HCT116 (cell line): ENCODE measurements around the gene XPOT. TPM values are rescaled to one million over a fixed set of nuclear protein-coding genes. Genes with fewer than 3 reads are reported as not detected.

Experiments
- ATAC-seq: fragments of 200-7000 bp; cut with Tn5 transposase; 2 replicates; pipeline ENCODE4 v1.9.1; 2020; ENCODE audit warnings: mild to moderate bottlenecking, moderate library complexity
- BruUV-seq: library from RNA; stranded (reverse); fragments of 400-500 nt; replicated peaks from 2 replicates; lab custom pipeline; 2021; lab: Mats Ljungman, UMichigan
- CTCF ChIA-PET: fragments of 300-600 bp; sonication (Branson Sonifier 250); formaldehyde crosslinking; loops from one replicate; lab custom pipeline; 2021; ENCODE audit warnings: antibody characterized with exemption; lab: Charles Lee
- POLR2A ChIA-PET: fragments of 300-600, 350-600 bp; sonication (Branson Sonifier 250); formaldehyde crosslinking; loops from one replicate; lab custom pipeline; 2021; ENCODE audit warnings: antibody characterized with exemption; lab: Charles Lee
- RAD21 ChIA-PET, 2 experiments: fragments of 300-600 bp; sonication (Branson Sonifier 250); formaldehyde crosslinking; loops; one replicate each; lab custom pipeline; 2023; ENCODE audit warnings: low total read pairs in 2 of 2; ENCODE audit not compliant: uncharacterized antibody in 2 of 2, unreplicated experiment in 2 of 2, low non-redundant PET in 1 of 2; lab: Charles Lee
- DNase-seq: peaks from one replicate; pipeline ENCODE4 v3.0.0-alpha.2; 2010; ENCODE audit warnings: low read depth, low spot score
- H2AFZ ChIP-seq: fragments of 200-600 bp; shearing (Covaris generic), sonication (generic); 2 replicates; pipeline ENCODE4 v1.6.1; 2017; ENCODE audit warnings: low read depth, mixed run types, mixed read lengths, antibody characterized with exemption, low read length; ENCODE audit not compliant: poor library complexity, severe bottlenecking
- H3K27ac ChIP-seq: 2 replicates; pipeline ENCODE4 v1.5.1; 2012; ENCODE audit warnings: low read depth, low read length
- H3K27me3 ChIP-seq: fragments of 200-600 bp; sonication (generic); 2 replicates; pipeline ENCODE4 v1.6.1; 2016; ENCODE audit warnings: mixed run types, low read length, mixed read lengths; ENCODE audit not compliant: insufficient read depth
- H3K36me3 ChIP-seq, 2 experiments: fragments of 200-500 bp in 1 of 2; fragments of 200-600 bp in 1 of 2; sonication (Bioruptor generic) in 1 of 2; sonication (generic) in 1 of 2; 2 replicates each; pipeline versions ENCODE4 v1.5.1 to v1.6.1; 2014 to 2016; ENCODE audit warnings: low read length in 2 of 2, inconsistent platforms in 1 of 2, mixed read lengths in 1 of 2, mixed run types in 1 of 2; ENCODE audit not compliant: insufficient read depth in 2 of 2, control insufficient read depth in 1 of 2
- H3K4me1 ChIP-seq, 2 experiments: fragments of 200-600 bp in 1 of 2; sonication (generic) in 1 of 2; 2 replicates each; pipeline versions ENCODE4 v1.5.1 to v1.6.1; 2012 to 2017; ENCODE audit warnings: low read length in 2 of 2, inconsistent platforms in 1 of 2, mild to moderate bottlenecking in 1 of 2, mixed read lengths in 1 of 2, mixed run types in 1 of 2, moderate library complexity in 1 of 2; ENCODE audit not compliant: insufficient read depth in 2 of 2, control insufficient read depth in 1 of 2
- H3K4me2 ChIP-seq: fragments of 200-600 bp; sonication (generic); 2 replicates; pipeline ENCODE4 v1.6.1; 2017; ENCODE audit warnings: mixed run types, low read length, mixed read lengths
- H3K4me3 ChIP-seq, 2 experiments: fragments of 200-600 bp in 1 of 2; sonication (generic) in 1 of 2; replicated peaks in 1 of 2; 2 replicates each; pipeline ENCODE4 v1.5.1; 2011 to 2016; ENCODE audit warnings: low read length in 2 of 2, control low read depth in 1 of 2, low read depth in 1 of 2, mild to moderate bottlenecking in 1 of 2, mixed read lengths in 1 of 2, mixed run types in 1 of 2
- H3K79me2 ChIP-seq: fragments of 200-600 bp; sonication (generic); 2 replicates; pipeline ENCODE4 v1.6.1; 2017; ENCODE audit warnings: mild to moderate bottlenecking, mixed run types, low read length, moderate library complexity, mixed read lengths; ENCODE audit not compliant: insufficient read depth
- H3K9ac ChIP-seq: fragments of 200-600 bp; sonication (generic); 2 replicates; pipeline ENCODE4 v1.6.1; 2016; ENCODE audit warnings: low read length, mixed read lengths
- H3K9me2 ChIP-seq: fragments of 200-600 bp; sonication (generic), shearing (Covaris generic); 2 replicates; pipeline ENCODE4 v1.6.1; 2017; ENCODE audit warnings: mixed run types, mild to moderate bottlenecking, moderate library complexity; ENCODE audit not compliant: insufficient read depth
- H3K9me3 ChIP-seq, 2 experiments: fragments of 200-500 bp in 1 of 2; fragments of 200-600 bp in 1 of 2; sonication (Bioruptor generic) in 1 of 2; sonication (generic) in 1 of 2; 2 replicates each; pipeline ENCODE4 v1.6.1; 2014 to 2017; ENCODE audit warnings: low read length in 2 of 2, mixed read lengths in 2 of 2, inconsistent platforms in 1 of 2, low read depth in 1 of 2, mild to moderate bottlenecking in 1 of 2, mixed run types in 1 of 2, moderate library complexity in 1 of 2; ENCODE audit not compliant: control insufficient read depth in 1 of 2, insufficient read depth in 1 of 2
- H4K20me1 ChIP-seq: fragments of 200-600 bp; sonication (generic), shearing (Covaris generic); 2 replicates; pipeline ENCODE4 v1.6.1; 2017; ENCODE audit warnings: mixed run types, mild to moderate bottlenecking, moderate library complexity; ENCODE audit not compliant: insufficient read depth
- ATF3 ChIP-seq: IDR thresholded peaks from 2 replicates; pipeline ENCODE4 v1.6.1; 2012
- CBX3 ChIP-seq: IDR thresholded peaks from 2 replicates; pipeline ENCODE4 v1.6.1; 2012; ENCODE audit warnings: low read depth
- CTCF ChIP-seq, 3 experiments: fragments of 200-600 bp in 1 of 3; sonication (generic) in 1 of 3; IDR thresholded peaks in 2 of 3; conservative IDR thresholded peaks in 1 of 3; 2 replicates each; pipeline ENCODE4 v1.5.1; 2012 to 2017; ENCODE audit warnings: low read depth in 2 of 3, low read length in 2 of 3, antibody characterized with exemption in 1 of 3, borderline replicate concordance in 1 of 3, control low read depth in 1 of 3, mild to moderate bottlenecking in 1 of 3, mixed read lengths in 1 of 3, mixed run types in 1 of 3, moderate library complexity in 1 of 3; ENCODE audit not compliant: insufficient read depth in 1 of 3
- EGR1 ChIP-seq: IDR thresholded peaks from 2 replicates; pipeline ENCODE4 v1.6.1; 2012; ENCODE audit warnings: low read depth
- ELF1 ChIP-seq: IDR thresholded peaks from 2 replicates; pipeline ENCODE4 v1.6.1; 2012; ENCODE audit warnings: low read depth, borderline replicate concordance
- EZH2 ChIP-seq: fragments of 200-600 bp; sonication (generic); IDR thresholded peaks from 2 replicates; pipeline ENCODE4 v1.6.1; 2017; ENCODE audit warnings: antibody characterized with exemption, mixed run types
- EZH2phosphoT487 ChIP-seq: fragments of 200-600 bp; IDR thresholded peaks from 2 replicates; pipeline ENCODE4 v1.6.1; 2018; ENCODE audit warnings: antibody characterized with exemption, borderline replicate concordance
- FOSL1 ChIP-seq: IDR thresholded peaks from 2 replicates; pipeline ENCODE4 v1.6.1; 2012; ENCODE audit warnings: low read depth
- JUND ChIP-seq: IDR thresholded peaks from 2 replicates; pipeline ENCODE4 v1.6.1; 2012
- MAX ChIP-seq: IDR thresholded peaks from 2 replicates; pipeline ENCODE4 v1.6.1; 2012
- POLR2A ChIP-seq: IDR thresholded peaks from 2 replicates; pipeline ENCODE4 v1.7.0; 2011; ENCODE audit warnings: borderline replicate concordance; ENCODE audit not compliant: insufficient read depth, insufficient read length; ENCODE audit errors: extremely low read depth
- POLR2AphosphoS5 ChIP-seq: IDR thresholded peaks from 2 replicates; pipeline ENCODE4 v1.6.1; 2011; ENCODE audit warnings: mild to moderate bottlenecking, low read depth, low read length, moderate library complexity
- REST ChIP-seq: IDR thresholded peaks from 2 replicates; pipeline ENCODE4 v1.6.1; 2012; ENCODE audit warnings: low read depth
- SIN3A ChIP-seq: IDR thresholded peaks from 2 replicates; pipeline ENCODE4 v1.6.1; 2012; ENCODE audit warnings: low read depth
- SP1 ChIP-seq: IDR thresholded peaks from 2 replicates; pipeline ENCODE4 v1.6.1; 2012; ENCODE audit warnings: low read depth
- SRF ChIP-seq: IDR thresholded peaks from 2 replicates; pipeline ENCODE4 v1.6.1; 2012; ENCODE audit warnings: low read depth
- YY1 ChIP-seq: IDR thresholded peaks from 2 replicates; pipeline ENCODE4 v1.6.1; 2011; ENCODE audit warnings: low read length, low read depth, moderate library complexity, mild to moderate bottlenecking; ENCODE audit not compliant: insufficient replicate concordance; ENCODE audit errors: extremely low read depth
- ZFX ChIP-seq: fragments of 450-650 bp; IDR thresholded peaks from 2 replicates; pipeline ENCODE4 v1.6.1; 2017
- ZNF274 ChIP-seq: fragments of 200-500 bp; sonication (Bioruptor generic); IDR thresholded peaks from 2 replicates; pipeline ENCODE4 v1.6.1; 2014; ENCODE audit warnings: mild to moderate bottlenecking, low read depth, low read length, inconsistent platforms
- intact Hi-C: fragments of 100-400 bp; cut with micrococcal nuclease; formaldehyde crosslinking; loops from 2 replicates; pipeline ENCODE4 v1.10.0; 2022
- total RNA-seq: library from RNA; stranded (reverse); gene quantifications from one replicate; pipeline ENCODE4 v1.2.1, GENCODE V29; 2021; ENCODE audit not compliant: unreplicated experiment

The XPOT gene
- total RNA-seq, 1 experiment from 2014 or later: 120 TPM

- no peak for ATAC-seq
- H3K36me3 ChIP-seq: peaks cover 39 to 41% of the 10 kb centered on the region in 2 experiments
Measured at GRCh38 chr12:64486657-64487056, 82.5 kb downstream of the XPOT start.

More at GRCh38 chr12:64486657-64487056, 82.5 kb downstream of the XPOT start:
- no peak overlapping the region for H3K4me3 ChIP-seq
- no peak overlapping the region for H3K27ac ChIP-seq
- CTCF ChIA-PET: no interaction called here
- no peaks in the 10 kb centered on the region for H3K9me3 ChIP-seq
- POLR2A ChIA-PET: no interaction called here
- H3K9ac ChIP-seq: no peak overlapping the region
- H4K20me1 ChIP-seq: no peaks in the 10 kb centered on the region
- H3K9me2 ChIP-seq: no peaks in the 10 kb centered on the region
- no peak for TF ChIP-seq CBX3
- TF ChIP-seq YY1: no peak
- TF ChIP-seq ELF1: no peak
- TF ChIP-seq ATF3: no peak
- no peak for TF ChIP-seq ZNF274
- TF ChIP-seq MAX: no peak
- TF ChIP-seq POLR2AphosphoS5: no peak
- TF ChIP-seq EZH2: no peak
- no peak for TF ChIP-seq SRF
- TF ChIP-seq EGR1: no peak
- no peak for TF ChIP-seq ZFX
- no peak for TF ChIP-seq SIN3A
- no peak for TF ChIP-seq FOSL1
- no peak for TF ChIP-seq CTCF (IDR thresholded peaks at IDR 0.05 in 2 of 3, conservative IDR thresholded peaks at IDR 0.05 in 1 of 3; ENCODE audit: borderline replicate concordance in 1 of 3, insufficient read depth in 1 of 3, low read depth in 2 of 3, low read length in 2 of 3)
- TF ChIP-seq JUND: no peak
- TF ChIP-seq REST: no peak
- no peak for TF ChIP-seq SP1
- no peak for TF ChIP-seq POLR2A
- no peak for TF ChIP-seq EZH2phosphoT487
- H3K4me1 ChIP-seq: no peaks in the 10 kb centered on the region
- H3K79me2 ChIP-seq: no peaks in the 10 kb centered on the region; the same call in 1 of the 2 replicates
- no peak for DNase-seq
- intact Hi-C loops: no loop called here
- H3K4me2 ChIP-seq: no peak overlapping the region
- no peak overlapping the region for H2AFZ ChIP-seq
- no peaks in the 10 kb centered on the region for H3K27me3 ChIP-seq
- RAD21 ChIA-PET: no interaction called here
- BruUV-seq: no TSS peak
